HG03571 (cell line): Measurements from ENCODE around the gene MTA3.
"Not testable (repeated sequence)": the region's sequence is repeated elsewhere in the genome, so short reads cannot be mapped to it uniquely, and the experiment has no call there.

Experiments used
- ATAC-seq: cut with Tn5 transposase; IDR thresholded peaks from one replicate; pipeline ENCODE4 v1.9.1; 2021; ENCODE audit not compliant: unreplicated experiment

Gene MTA3

DNA sequence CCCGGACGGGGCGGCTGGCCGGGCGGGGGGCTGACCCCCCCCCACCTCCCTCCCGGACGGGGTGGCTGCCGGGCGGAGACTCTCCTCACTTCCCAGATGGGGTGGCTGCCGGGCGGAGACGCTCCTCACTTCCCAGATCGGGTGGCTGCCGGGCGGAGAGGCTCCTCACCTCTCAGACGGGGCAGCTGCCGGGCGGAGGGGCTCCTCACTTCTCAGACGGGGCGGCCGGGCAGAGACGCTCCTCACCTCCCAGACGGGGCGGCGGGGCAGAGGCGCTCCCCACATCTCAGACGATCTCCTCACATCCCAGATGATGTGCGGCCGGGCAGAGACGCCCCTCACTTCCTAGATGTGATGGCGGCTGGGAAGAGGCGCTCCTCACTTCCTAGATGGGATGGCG, 37.7 kb downstream of the MTA3 start:
- not testable (repeated sequence) for ATAC-seq

DNA sequence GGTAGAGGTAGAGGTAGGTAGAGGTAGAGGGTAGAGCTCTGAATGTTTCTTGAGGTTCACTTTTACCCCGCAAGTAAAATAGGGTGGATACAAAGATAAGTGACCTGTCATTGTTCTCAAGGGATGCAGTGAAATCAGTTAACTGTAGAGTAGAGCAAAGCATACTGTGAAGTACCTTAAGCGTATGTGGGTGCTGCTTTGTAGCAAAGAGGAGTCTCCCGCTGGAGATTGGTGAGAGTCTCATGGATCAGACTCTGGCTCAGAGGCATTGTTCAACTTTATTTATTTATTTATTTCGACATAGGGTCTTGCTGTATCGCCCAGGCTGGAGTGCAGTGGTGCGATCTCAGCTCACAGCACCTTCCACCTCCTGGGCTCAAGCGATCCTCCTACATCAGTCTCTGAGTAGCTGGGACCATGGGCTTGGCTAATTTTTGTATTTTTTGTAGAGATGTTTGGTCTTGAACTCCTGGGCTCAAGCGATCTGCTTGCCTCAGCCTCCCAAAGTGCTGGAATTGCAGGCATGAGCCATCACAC, 38.7 kb downstream of the MTA3 start:
- no peak for ATAC-seq

GRCh38 chr2:42613281-42614064, 45.0 kb downstream of the MTA3 start:
- no peak for ATAC-seq

DNA sequence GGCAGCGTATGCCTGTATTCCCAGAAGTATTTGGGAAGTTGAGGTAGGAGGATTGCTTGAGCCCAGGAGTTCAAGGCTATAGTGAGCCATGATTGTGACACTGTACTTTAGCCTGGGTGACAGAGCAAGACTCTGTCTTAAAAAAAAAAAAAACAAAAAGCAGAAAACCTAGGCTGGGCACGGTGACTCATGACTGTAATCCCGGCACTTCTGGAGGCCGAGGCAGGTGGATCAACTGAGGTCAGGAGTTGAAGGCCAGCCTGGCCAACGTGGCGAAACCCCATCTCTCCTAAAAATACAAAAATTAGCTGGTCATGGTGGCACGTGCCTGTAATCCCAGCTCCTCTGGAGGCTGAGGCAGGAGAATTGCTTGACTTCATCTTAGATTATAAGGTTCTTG, 46.4 kb downstream of the MTA3 start:
- ATAC-seq = no peak

GRCh38 chr2:42618116-42618515, 49.7 kb downstream of the MTA3 start:
- ATAC-seq = no peak

DNA sequence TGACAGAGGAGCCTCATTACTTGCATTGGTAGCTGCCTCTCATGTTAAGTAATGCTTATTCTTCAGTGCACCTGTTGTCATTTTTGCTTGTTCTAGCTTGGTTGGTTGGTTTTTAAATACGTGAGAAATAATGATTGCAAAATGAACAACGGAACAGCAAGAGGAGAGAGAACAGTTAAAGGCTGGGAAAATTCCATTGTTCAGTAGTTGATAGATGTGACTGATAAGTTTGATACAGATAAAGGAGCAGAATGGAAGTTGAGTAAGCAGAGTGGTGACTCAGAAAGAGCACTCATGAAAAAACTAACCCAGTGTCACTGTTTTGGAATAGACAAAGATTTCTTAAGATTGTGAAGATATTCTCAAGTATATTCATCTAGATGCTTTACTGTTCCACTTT, 50.5 kb downstream of the MTA3 start:
- no peak for ATAC-seq

DNA sequence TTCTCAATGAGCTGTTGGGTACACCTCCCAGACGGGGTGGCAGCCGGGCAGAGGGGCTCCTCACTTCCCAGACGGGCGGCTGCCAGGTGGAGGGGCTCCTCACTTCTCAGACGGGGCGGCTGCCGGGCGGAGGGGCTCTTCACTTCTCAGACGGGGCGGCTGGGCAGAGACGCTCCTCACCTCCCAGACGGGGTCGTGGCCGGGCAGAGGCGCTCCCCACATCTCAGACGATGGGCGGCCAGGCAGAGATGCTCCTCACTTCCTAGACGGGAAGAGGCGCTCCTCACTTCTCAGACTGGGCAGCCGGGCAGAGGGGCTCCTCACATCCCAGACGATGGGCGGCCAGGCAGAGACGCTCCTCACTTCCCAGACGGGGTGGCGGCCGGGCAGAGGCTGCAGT, 53.2 kb downstream of the MTA3 start:
- ATAC-seq = not testable (repeated sequence)

- no peak for ATAC-seq
Observed at GRCh38 chr2:42622943-42623676, 54.7 kb downstream of the MTA3 start.

DNA sequence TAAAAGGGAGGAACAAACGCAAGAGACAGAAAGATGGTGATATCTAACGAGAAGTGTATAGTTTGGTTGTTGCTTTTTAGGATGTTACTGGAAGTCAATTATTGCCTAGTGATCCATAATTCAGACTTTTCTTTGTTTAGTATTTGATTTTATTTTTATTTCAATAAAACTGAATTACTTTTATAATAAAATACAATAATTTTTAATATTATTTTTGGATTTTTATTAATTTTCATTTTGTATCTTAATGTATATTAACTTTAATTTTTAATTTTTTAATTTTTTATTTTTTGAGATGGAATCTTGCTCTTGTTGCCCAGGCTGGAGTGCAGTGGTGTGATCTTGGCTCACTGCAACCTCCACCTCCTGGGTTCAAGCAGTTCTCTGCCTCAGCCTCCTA, 55.6 kb downstream of the MTA3 start:
- no peak for ATAC-seq

DNA sequence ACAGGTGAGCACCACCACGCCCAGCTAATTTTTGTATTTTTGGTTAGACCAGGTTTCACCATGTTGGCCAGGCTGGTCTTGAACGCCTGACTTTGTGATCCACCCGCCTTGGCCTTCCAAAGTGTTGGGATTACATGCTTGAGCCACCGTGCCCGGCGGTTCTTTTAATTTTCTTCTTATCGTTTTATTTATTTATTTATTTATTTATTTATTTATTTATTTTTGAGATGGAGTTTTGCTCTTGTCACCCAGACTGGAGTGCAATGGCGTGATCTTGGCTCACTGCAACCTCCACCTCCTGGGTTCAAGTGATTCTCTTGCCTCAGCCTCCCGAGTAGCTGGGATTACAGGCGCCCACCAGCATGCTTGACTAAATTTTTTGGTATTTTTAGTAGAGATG, 59.6 kb downstream of the MTA3 start:
- not testable (repeated sequence) for ATAC-seq

DNA sequence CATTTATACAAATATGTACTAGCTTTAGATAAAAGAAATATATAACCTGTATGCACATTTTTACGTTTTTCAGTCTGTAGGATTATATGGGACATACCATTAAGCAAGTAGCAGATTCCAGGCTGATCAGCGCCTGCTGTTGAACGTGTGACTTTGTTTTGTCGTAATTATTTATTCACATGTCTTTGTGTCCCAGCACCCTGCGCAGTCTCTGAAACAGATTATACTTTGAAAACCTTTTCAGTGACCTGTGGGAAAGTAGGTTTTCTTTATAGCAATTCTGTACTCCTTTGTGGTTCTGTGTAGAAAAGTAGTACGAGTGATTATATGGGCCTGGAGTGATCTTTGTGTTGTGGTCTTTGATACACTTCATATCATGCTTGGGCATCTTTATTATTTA, 68.5 kb downstream of the MTA3 start:
- ATAC-seq = no peak

DNA sequence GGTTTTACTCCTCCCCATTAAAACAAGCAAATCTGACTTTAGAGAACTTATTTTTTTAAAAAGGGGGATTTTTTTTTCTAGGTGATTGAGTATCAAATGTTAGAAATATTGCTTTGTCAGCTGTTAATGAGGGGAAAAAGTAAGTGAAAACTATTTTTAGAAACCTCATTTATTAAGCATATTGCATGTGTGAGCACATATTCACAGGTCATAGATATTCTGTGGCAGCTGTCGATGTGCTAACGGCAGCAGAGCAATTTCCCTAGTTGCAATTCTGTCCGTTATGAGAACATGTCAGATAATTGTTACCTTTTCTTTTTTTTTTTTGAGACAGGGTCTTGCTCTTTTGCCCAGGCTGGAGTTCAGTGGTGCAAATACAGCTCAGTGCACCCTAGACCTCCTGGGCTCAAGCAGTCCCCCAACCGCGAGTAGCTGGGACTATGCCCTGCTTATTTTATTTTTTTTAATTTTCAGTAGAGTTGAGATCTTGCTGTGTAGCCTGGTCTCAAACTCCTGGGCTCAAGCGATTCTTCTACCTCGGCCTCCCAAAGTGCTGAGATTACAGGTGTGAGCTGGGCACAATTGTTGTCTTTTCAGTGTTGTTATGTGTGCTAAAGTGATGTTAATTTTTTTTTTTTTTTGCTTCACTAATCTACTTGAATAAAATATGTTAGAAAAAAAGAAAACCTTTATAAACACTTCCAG, 69.8 kb downstream of the MTA3 start:
- no peak for ATAC-seq

DNA sequence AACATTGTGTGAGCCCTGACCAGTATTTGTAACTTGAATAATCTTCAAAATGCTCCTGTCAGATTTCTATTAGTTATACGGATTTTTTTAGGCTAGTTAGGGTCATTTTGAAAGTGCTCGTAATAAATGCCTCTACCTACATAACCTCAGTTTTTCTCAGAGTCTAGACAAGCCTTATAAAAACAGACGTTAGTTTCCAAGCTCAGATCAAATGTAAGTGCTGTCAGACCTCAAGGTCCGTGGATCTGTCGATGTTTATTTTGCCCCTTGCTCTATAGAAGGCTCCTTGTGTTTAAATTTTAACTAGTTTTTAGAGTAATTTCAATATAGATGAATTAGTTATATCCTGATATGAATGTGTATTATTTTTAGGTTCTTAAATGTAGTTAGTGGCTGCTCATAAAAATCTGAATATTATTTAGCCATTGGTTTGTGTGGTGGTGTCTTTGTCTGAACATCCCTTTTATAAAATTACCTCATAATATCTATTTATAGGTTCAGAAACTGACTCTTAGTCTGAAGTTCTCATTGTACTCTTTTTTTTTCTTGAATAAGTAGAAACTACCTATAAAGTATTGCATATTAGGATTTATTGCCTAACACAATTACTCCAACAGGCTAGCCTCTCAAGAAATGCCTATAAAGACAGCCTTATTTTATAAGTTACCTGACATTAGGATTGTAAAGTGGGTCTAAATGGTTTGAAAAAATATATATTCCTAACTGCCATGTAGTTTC, 71.1 kb downstream of the MTA3 start:
- no peak for ATAC-seq

GRCh38 chr2:42640261-42640660, 71.8 kb downstream of the MTA3 start:
- ATAC-seq = no peak

DNA sequence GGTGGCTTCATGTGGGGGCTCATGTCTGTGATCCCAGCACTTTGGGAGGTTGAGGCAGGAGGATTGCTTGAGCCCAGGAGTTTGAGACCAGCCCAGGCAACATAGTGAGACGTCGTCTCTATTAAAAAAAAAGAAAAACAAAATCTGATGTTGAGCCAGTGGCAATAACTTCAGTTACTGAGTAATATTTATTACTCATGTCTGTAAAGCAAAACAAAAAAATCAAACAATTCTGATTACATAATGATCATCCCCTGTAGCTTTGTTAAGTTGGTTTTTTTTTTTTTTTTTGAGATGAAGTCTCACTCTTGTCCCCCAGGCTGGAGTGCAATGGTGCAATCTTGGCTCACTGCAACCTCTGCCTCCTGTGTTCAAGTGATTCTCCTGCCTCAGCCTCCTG, 73.9 kb downstream of the MTA3 start:
- ATAC-seq = not testable (repeated sequence)

GRCh38 chr2:42645551-42645950, 77.1 kb downstream of the MTA3 start:
- ATAC-seq = no peak

DNA sequence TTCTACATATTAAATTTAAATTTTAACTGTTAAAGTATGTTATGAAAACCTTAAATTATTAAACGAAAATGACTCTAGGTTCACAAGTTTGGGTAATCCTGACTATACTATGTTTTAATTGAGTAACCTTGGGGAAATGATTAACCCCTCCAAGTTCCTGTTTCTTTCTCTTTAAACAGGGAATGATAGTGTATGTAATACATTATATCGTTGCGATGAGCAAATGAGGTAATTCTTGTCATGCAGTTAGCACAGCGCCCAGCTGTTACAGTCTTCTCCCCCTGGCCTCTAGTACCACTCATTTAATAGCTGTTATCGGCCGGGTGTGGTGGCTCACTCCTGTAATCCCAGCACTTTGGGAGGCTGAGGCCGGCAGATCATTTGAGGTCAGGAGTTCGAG, 80.4 kb downstream of the MTA3 start:
- no peak for ATAC-seq

- no peak for ATAC-seq
Observed at GRCh38 chr2:42651057-42651456, 82.6 kb downstream of the MTA3 start.

DNA sequence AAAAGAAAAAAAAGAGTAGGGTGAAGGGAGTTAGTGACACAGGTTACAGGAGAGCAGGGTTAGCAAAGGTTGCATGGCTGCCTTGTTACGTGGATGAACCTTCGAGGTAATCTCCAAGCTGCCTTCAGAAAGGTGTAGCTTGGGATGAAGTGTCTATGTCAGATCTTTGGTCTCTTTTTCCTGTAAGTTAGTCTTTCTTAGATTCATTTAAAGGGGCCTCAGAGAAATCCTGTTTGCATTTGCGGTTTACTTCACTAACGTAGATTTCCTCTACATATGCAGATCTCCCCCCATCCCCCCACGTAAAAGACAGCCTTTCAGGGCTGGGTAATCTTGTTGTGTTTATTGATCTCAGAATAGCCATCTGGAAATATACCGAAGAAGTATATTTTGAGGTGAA, 83.7 kb downstream of the MTA3 start:
- no peak for ATAC-seq

DNA sequence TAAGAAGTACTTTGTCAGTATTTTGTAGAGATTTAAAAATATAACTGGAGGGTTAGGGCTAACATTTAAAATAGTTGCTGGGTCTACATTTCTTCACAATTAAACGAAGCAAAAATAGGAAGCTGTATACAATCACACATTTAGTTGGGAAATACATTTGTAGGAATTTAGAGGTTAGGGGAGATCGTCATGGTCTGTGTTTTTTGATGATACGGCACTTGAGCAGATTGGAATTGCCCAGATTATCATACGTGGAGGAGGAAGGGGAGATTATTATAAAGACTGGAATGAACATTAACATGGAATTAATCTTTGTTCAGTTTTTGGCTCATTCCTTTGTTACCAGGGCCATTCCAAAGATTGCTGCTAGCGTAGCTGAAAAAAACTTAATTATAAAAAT, 84.6 kb downstream of the MTA3 start:
- ATAC-seq = no peak

DNA sequence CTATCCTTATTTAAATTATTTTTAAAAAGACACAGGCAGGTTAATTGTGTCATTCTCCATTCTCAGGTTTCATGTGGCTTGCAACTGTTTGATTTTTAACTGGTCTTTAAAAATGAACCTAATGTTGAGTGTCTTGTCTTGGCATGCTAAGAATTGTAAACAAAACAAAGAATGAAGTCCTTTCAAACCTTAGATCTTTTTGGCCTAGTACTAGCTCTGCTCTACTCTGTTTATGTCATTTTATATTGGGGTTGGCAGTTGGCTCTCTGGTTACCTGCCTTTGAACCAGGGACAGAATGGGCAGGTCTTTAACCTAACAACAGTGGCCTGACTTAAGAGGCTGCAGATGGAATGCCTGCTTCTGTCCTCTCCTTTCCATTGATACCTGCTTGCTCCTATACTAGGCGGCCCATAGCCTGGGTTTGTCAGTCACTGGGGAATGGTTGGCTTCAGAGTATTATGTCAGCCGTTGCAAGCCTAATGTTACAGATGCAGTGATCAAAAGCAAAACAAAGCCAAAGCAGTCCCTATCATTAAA, 85.5 kb downstream of the MTA3 start:
- no peak for ATAC-seq
